PC-9 (cell line): ENCODE measurements around the gene LRTM1. TPM values are rescaled to one million over a fixed set of nuclear protein-coding genes. Genes with fewer than 3 reads are reported as not detected.

Source experiments
- BruUV-seq: library from RNA; stranded (reverse); fragments of 400-500 nt; replicated peaks from 2 replicates; lab custom pipeline; 2021; lab: Mats Ljungman, UMichigan
- CTCF ChIA-PET: fragments of 300-600 bp; sonication (Branson Sonifier 250); formaldehyde crosslinking; loops from one replicate; lab custom pipeline; 2022; ENCODE audit warnings: antibody characterized with exemption; lab: Charles Lee
- POLR2A ChIA-PET: fragments of 300-600 bp; sonication (Branson Sonifier 250); formaldehyde crosslinking; loops from one replicate; lab custom pipeline; 2022; ENCODE audit warnings: antibody characterized with exemption; ENCODE audit not compliant: unreplicated experiment; lab: Charles Lee
- DNase-seq, 2 experiments: peaks; one replicate each; pipeline versions ENCODE4 v3.0.0 to v3.0.0-alpha.2; 2015 to 2022; ENCODE audit warnings: mixed read lengths in 1 of 2
- H2AFZ ChIP-seq: fragments of 200-600 bp; sonication (generic); 2 replicates; pipeline ENCODE4 v1.8.1; 2017; ENCODE audit warnings: antibody characterized with exemption
- H3F3A ChIP-seq: fragments of 200-600 bp; sonication (generic); 2 replicates; pipeline ENCODE4 v1.8.1; 2017; ENCODE audit warnings: antibody characterized with exemption, mild to moderate bottlenecking, low read depth; ENCODE audit not compliant: insufficient read depth
- H3K27ac ChIP-seq: fragments of 200-600 bp; sonication (generic); 2 replicates; pipeline ENCODE4 v1.6.1; 2016; ENCODE audit warnings: mixed run types
- H3K27me3 ChIP-seq: fragments of 200-600 bp; sonication (generic); 2 replicates; pipeline ENCODE4 v1.6.1; 2016; ENCODE audit warnings: low read depth, mixed run types; ENCODE audit not compliant: insufficient read depth
- H3K36me3 ChIP-seq: fragments of 200-600 bp; sonication (generic); 2 replicates; pipeline ENCODE4 v1.6.1; 2016; ENCODE audit warnings: low read depth, mixed run types
- H3K4me1 ChIP-seq: fragments of 200-600 bp; sonication (generic); replicated peaks from 2 replicates; pipeline ENCODE4 v1.6.1; 2016; ENCODE audit warnings: mixed run types; ENCODE audit not compliant: insufficient read depth
- H3K4me2 ChIP-seq: fragments of 200-600 bp; sonication (generic); 2 replicates; pipeline ENCODE4 v1.6.1; 2017; ENCODE audit warnings: mixed run types
- H3K4me3 ChIP-seq: fragments of 200-600 bp; sonication (generic); 2 replicates; pipeline ENCODE4 v1.6.1; 2016; ENCODE audit warnings: mixed run types
- H3K79me2 ChIP-seq: fragments of 200-600 bp; sonication (generic); 2 replicates; pipeline ENCODE4 v1.6.1; 2017; ENCODE audit warnings: low read depth, mixed run types
- H3K9me2 ChIP-seq: fragments of 200-600 bp; sonication (generic); 2 replicates; pipeline ENCODE4 v1.8.1; 2017; ENCODE audit warnings: mild to moderate bottlenecking; ENCODE audit not compliant: insufficient read depth
- H3K9me3 ChIP-seq: fragments of 200-600 bp; sonication (generic); 2 replicates; pipeline ENCODE4 v1.8.1; 2016; ENCODE audit warnings: low read depth; ENCODE audit not compliant: insufficient read depth
- H4K20me1 ChIP-seq: fragments of 200-600 bp; sonication (generic); 2 replicates; pipeline ENCODE4 v1.8.1; 2017; ENCODE audit not compliant: insufficient read depth
- EZH2 ChIP-seq: fragments of 200-600 bp; sonication (generic); IDR thresholded peaks from 2 replicates; pipeline ENCODE4 v1.8.0; 2017; ENCODE audit warnings: antibody characterized with exemption, low read depth
- intact Hi-C: fragments of 100-400 bp; cut with micrococcal nuclease; formaldehyde crosslinking; loops from one replicate; pipeline ENCODE4 v1.10.0; 2022; ENCODE audit not compliant: unreplicated experiment
- total RNA-seq: library from RNA; stranded (reverse); gene quantifications from 2 replicates; pipeline ENCODE4 v1.2.3, GENCODE V29; 2021
- TF ChIP-seq, protein P1 (sequence below): fragments of 200-600 bp; sonication (generic); conservative IDR thresholded peaks from 2 replicates; pipeline ENCODE4 v1.6.1; 2017; ENCODE audit warnings: mixed run types, antibody characterized with exemption, mild to moderate bottlenecking, moderate library complexity

Gene LRTM1
- total RNA-seq, 1 experiment from 2014 or later: not detected

DNA sequence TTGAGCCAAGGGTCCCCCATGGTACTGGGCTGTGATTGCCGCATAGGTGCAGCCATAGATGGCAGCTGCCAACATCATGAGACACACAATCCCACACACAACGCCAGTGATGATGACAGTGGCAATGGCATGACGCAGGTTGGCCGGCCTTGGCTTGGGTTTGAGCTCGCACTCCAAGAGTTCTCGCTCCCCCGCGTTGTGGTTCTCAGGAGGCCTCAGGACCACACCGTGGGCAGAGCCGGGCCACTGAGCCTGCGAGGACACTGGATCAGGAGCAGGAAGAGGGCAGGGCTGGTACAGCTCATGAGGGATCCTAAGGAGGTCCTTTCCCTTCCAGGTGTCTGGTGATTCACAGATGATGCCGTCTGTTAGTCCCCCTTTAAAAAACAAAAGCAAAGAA lies 9.3 kb downstream of the LRTM1 start:
- H4K20me1 ChIP-seq: no peaks in the 10 kb centered on the region
- no peak for TF ChIP-seq EZH2
- TF ChIP-seq, protein P1, sequence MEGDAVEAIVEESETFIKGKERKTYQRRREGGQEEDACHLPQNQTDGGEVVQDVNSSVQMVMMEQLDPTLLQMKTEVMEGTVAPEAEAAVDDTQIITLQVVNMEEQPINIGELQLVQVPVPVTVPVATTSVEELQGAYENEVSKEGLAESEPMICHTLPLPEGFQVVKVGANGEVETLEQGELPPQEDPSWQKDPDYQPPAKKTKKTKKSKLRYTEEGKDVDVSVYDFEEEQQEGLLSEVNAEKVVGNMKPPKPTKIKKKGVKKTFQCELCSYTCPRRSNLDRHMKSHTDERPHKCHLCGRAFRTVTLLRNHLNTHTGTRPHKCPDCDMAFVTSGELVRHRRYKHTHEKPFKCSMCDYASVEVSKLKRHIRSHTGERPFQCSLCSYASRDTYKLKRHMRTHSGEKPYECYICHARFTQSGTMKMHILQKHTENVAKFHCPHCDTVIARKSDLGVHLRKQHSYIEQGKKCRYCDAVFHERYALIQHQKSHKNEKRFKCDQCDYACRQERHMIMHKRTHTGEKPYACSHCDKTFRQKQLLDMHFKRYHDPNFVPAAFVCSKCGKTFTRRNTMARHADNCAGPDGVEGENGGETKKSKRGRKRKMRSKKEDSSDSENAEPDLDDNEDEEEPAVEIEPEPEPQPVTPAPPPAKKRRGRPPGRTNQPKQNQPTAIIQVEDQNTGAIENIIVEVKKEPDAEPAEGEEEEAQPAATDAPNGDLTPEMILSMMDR: no peak
- H3K4me1 ChIP-seq: no peaks in the 10 kb centered on the region
- intact Hi-C loops: no loop called here
- no peak overlapping the region for H3K27ac ChIP-seq
- H3F3A ChIP-seq: no peaks in the 10 kb centered on the region
- no peak overlapping the region for H2AFZ ChIP-seq
- H3K79me2 ChIP-seq: no peaks in the 10 kb centered on the region
- H3K4me3 ChIP-seq: no peak overlapping the region
- no peak for DNase-seq
- CTCF ChIA-PET: no interaction called here
- POLR2A ChIA-PET: no interaction called here
- no TSS peak for BruUV-seq
- H3K36me3 ChIP-seq: no peaks in the 10 kb centered on the region
- no peaks in the 10 kb centered on the region for H3K9me3 ChIP-seq
- no peaks in the 10 kb centered on the region for H3K27me3 ChIP-seq
- no peaks in the 10 kb centered on the region for H3K9me2 ChIP-seq
- no peak overlapping the region for H3K4me2 ChIP-seq

DNA sequence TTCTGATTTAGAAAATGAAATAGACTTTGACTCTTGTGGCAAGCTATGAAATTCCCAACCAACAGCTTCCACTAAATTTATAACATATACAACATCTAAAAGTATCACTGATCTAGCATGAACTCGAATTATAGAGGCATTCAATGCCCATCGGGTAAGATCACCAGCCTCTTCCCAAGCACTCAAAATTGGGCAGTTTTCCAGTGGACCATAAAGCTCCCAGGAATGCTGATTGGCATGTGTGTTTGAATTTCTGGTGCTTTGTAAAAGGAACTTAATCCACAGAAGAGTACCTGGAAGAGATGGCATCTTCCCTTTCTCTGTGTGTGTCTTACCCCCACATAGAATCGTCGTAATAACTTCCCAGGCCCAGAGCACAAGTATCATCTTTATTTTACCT lies 10.0 kb downstream of the LRTM1 start:
- Histone ChIP-seq H3F3A (no peaks in the 10 kb centered on the region), H3K27ac (no peak overlapping the region), H3K9me2 (no peaks in the 10 kb centered on the region), H3K4me3 (no peak overlapping the region), H3K9me3 (no peaks in the 10 kb centered on the region), H3K36me3 (no peaks in the 10 kb centered on the region), H3K4me1 (no peaks in the 10 kb centered on the region), H3K4me2 (no peak overlapping the region), H2AFZ (no peak overlapping the region), H4K20me1 (no peaks in the 10 kb centered on the region), H3K79me2 (no peaks in the 10 kb centered on the region), H3K27me3 (no peaks in the 10 kb centered on the region)
- DNase-seq: no peak
- CTCF ChIA-PET: no interaction called here
- no peak for TF ChIP-seq EZH2
- TF ChIP-seq, protein P1: no peak
- POLR2A ChIA-PET: no interaction called here
- BruUV-seq: no TSS peak
- intact Hi-C loops: no loop called here

DNA sequence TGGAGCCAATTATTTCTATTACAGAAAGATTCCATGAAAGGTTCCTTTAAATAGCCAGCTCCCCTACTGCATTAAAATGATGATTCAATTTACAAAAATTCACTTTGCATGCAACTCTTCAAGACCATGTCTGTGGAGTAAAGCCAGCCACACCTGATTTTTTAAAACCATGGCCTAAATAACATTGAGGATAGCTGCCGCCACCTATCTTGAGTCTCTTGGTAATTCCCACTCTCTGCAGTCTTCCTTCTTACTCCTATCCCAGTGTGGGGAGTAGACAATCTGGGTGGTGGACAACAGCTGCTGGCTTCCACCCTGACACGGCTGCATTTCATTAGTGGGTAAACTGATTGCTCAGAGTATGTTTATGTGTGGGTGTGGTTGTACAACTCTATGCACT lies 10.7 kb downstream of the LRTM1 start:
- Histone ChIP-seq H3K9me3 (no peaks in the 10 kb centered on the region), H2AFZ (no peak overlapping the region), H3K4me1 (no peaks in the 10 kb centered on the region), H3K27ac (no peak overlapping the region), H3K36me3 (no peaks in the 10 kb centered on the region), H4K20me1 (no peaks in the 10 kb centered on the region), H3K4me3 (no peak overlapping the region), H3F3A (no peaks in the 10 kb centered on the region), H3K4me2 (no peak overlapping the region), H3K9me2 (no peaks in the 10 kb centered on the region), H3K27me3 (no peaks in the 10 kb centered on the region), H3K79me2 (no peaks in the 10 kb centered on the region)
- ChIA-PET CTCF (no interaction called here), POLR2A (no interaction called here)
- intact Hi-C loops: no loop called here
- no TSS peak for BruUV-seq
- DNase-seq: no peak
- TF ChIP-seq, protein P1: no peak
- TF ChIP-seq EZH2: no peak
